ENCODE results near the gene MRPL57.
"Not testable (repeated sequence)": the region's sequence is repeated elsewhere in the genome, so short reads cannot be mapped to it uniquely, and the experiment has no call there.

MRPL57 gene
- 19.9 to 58.4 (median 39.0) reads per million in 9 experiments for total RNA-seq

DNA sequence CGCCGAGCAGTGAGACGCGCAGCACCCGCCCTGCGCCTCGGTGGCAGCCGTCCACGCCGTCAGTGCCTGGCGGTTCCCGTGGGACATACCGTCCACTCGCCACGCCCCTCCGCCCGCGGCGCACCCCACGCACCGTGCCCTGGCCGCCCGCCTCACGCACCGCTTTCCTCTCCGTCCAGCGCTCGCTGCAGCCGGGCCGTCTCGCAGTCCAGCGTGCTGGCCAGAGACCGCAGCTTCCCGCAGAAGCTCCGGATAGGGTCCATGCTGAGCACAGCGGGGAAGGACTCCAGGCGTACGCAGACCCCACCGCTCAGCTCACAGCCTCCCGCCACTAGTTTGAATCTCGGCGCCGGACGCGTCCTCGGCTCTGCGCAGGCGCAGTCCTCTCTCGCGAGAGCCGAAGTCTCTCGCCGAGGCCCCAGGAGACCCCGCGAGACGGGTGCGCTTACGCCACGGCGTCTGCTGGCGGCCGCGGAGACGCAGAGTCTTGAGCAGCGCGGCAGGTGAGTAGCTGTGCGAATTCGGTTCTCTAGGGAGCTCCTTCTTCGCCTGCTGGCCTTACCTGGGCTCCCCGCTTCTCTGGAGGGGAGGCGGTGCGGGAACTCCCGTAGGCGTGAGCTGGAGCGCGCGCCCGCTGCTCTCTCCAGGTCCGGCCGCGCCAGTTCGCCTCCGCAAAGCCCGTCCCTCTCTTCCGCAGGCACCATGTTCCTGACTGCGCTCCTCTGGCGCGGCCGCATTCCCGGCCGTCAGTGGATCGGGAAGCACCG is at the start of gene MRPL57, which contains the start of gene SKA3:
TSS of gene MRPL57 (plus strand) at position 444 of the 767 bp plus-strand sequence. CDS start at position 703, 259 bp downstream.
TSS of gene SKA3 (minus strand) at position 338 of the 767 bp plus-strand sequence. CDS start at position 263, 75 bp downstream.
- Mint-ChIP-seq H3K4me1 (ENCODE audit: low read depth in 2 of 2) (peaks cover 15 to 16% of the 10 kb centered on the region in 2 donors), H3K27ac (peak within 1 kb of the TSS; percentile 95 to 96), H3K9me3 (no peaks in the 10 kb centered on the region)

DNA sequence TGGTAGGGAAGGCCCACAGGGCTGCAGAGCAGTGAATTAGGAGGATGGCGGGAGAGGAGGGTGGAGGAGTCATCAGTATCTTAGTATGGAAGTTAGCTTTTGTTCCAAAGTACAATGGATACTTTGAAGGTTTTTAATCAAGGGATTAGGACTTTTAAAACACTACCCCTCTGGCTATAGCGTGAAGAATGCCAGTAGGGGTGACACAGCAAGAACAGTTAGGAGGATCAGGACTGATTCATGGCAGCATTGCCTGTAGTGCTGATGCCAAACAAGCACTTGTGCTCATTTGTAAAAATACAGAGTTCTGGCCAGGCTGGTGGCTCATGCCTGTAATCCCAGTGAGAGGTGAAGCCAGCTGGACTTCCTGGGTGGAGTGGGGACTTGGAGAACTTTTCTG is 46.3 kb upstream of the MRPL57 start:
- Mint-ChIP-seq H3K36me3 (ENCODE audit: insufficient read depth) (no peaks in the 10 kb centered on the region), H3K27ac (no peak overlapping the region), H3K4me3 (no peak overlapping the region), H3K27me3 (peaks cover 15 to 33% of the 10 kb centered on the region in 2 donors), H3K4me1 (ENCODE audit: low read depth in 2 of 2) (no peaks in the 10 kb centered on the region), H3K9me3 (no peaks in the 10 kb centered on the region)
- DNase-seq (no peak), ATAC-seq (replicated peaks) (no peak)

More for the DNA sequence above, at the start of gene MRPL57, which contains the start of gene SKA3:
- ATAC-seq (replicated peaks), result peak; percentile 95
- H3K4me3 Mint-ChIP-seq, result peak within 1 kb of the TSS; percentile 98 to 100
- no peaks in the 10 kb centered on the region for H3K27me3 Mint-ChIP-seq
- peak; percentile 93 to 95 (median 94) for DNase-seq
- H3K36me3 Mint-ChIP-seq (ENCODE audit: insufficient read depth), result peaks cover 29% of the 10 kb centered on the region

DNA sequence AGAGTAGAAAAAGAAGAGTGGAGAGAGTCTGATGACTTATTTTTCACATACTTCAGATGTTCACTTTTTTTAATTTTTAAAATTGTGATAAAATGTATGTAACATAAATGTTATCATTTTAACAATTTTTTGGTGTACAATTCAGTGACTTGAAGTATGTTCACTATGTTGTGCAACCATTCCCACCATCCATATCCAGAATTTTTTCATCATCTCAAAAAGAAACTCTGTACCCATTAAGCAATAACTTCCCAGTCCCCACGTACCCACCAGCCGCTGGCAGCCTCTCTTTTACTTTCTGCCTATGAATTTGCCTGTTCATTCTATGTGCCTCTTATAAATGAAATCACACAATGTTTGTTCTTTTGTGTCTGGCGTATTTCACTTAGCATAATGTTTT is 43.4 kb upstream of the MRPL57 start:
- Mint-ChIP-seq H3K4me3 (no peak overlapping the region), H3K27ac (no peak overlapping the region), H3K4me1 (ENCODE audit: low read depth in 2 of 2) (no peaks in the 10 kb centered on the region), H3K27me3 (peaks cover 20 to 47% of the 10 kb centered on the region in 2 donors), H3K9me3 (no peaks in the 10 kb centered on the region), H3K36me3 (ENCODE audit: insufficient read depth) (no peaks in the 10 kb centered on the region)
- DNase-seq (no peak), ATAC-seq (replicated peaks) (no peak)

DNA sequence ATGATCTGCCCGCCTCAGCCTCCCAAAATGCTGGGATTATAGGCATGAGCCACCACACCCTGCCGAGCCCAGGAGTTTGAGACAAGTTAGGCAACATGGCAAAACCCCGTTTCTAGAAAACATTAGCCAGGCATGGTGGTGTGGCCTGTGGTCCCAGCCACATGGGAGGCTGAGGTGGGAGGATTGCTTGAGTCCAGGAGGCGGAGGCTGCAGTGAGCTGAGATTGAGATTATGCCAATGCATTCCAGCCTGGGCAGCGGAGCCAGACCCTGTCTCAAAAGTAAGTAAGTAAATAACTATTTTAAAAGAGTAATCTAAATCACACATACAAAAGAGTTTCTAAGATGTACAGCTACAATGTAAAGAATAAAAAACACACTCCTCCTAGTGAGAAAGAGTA is 42.0 kb upstream of the MRPL57 start:
- Mint-ChIP-seq H3K36me3 (ENCODE audit: insufficient read depth) (no peaks in the 10 kb centered on the region), H3K4me3 (no peak overlapping the region), H3K4me1 (ENCODE audit: low read depth in 2 of 2) (peaks cover 0 to 4% of the 10 kb centered on the region in 2 donors), H3K9me3 (no peaks in the 10 kb centered on the region), H3K27me3 (peaks cover 20 to 52% of the 10 kb centered on the region in 2 donors), H3K27ac (no peak overlapping the region)
- DNase-seq (no peak), ATAC-seq (replicated peaks) (no peak)

DNA sequence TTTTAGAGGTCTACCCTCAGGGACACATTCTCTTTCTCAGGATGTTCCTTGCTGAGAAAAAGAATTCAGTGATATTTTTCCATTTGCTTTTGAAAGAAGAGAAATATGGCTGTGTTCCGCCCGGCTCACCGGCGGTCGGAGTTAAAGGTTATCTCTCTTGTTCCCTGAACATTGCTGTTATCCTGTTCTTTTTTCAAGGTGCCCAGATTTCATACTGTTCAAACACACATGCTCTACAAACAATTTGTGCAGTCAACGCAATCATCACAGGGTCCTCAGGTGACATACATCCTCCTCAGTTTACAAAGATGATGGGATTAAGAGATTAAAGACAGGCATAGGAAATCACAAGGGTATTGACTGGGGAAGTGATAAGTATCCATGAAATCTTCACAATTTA is 40.6 kb upstream of the MRPL57 start:
- H3K27me3 Mint-ChIP-seq, result peaks cover 13 to 39% of the 10 kb centered on the region in 2 donors
- H3K27ac Mint-ChIP-seq; H3K36me3 Mint-ChIP-seq (ENCODE audit: insufficient read depth); DNase-seq; ATAC-seq (replicated peaks); H3K4me3 Mint-ChIP-seq; H3K9me3 Mint-ChIP-seq: not testable (repeated sequence)
- H3K4me1 Mint-ChIP-seq (ENCODE audit: low read depth in 2 of 2), result peaks cover 6 to 13% of the 10 kb centered on the region in 2 donors

DNA sequence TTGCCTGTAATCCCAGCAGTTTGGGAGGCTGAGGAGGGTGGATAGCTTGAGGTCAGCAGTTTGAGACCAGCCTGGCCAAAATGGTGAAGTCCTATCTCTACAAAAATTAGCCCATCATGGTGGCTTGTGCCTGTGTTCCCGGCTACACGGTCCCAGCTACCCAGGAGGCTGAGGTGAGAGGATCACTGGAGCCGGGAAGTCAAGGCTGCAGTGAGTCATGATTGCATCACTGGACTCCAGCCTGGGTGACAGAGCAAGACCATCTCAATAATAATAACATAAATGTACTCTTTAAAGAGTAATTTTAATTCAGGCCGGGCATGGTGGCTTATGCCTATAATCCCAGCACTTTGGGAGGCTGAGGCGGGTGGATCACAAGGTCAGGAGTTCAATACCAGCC is 38.8 kb upstream of the MRPL57 start:
- Mint-ChIP-seq H3K27me3 (peaks cover 13 to 35% of the 10 kb centered on the region in 2 donors), H3K4me3 (no peak overlapping the region)

DNA sequence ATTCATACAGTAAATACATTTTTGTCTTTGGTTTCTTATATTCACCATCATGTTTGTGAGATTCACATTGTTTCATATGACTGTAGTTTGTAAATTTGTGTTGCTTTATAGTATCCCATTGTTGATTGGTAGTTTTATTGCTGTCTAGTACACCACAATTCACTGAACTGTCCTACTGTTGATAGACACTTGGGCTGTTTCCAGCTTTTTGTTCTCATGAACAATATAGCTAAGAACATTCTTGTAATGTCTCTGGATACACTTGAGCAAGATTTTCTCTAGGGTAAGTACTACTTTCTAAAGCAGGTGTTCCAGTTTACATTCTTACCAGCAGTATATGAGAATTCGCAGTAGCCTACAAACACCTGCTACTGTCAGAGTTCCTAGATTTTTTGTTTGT is 37.9 kb upstream of the MRPL57 start:
- Mint-ChIP-seq H3K4me1 (ENCODE audit: low read depth in 2 of 2) (peaks cover 14 to 25% of the 10 kb centered on the region in 2 donors), H3K36me3 (ENCODE audit: insufficient read depth) (peaks cover 24% of the 10 kb centered on the region), H3K27ac (peak overlapping the region in 1 of 2 donors; percentile 62), H3K4me3 (peak overlapping the region; percentile 48 to 87), H3K9me3 (no peaks in the 10 kb centered on the region), H3K27me3 (peaks cover 8 to 27% of the 10 kb centered on the region in 2 donors)
- ATAC-seq (replicated peaks) (no peak), DNase-seq (no peak)

More for the DNA sequence above, 38.8 kb upstream of the MRPL57 start:
- Mint-ChIP-seq H3K4me1 (ENCODE audit: low read depth in 2 of 2) (peaks cover 11 to 18% of the 10 kb centered on the region in 2 donors), H3K9me3 (no peaks in the 10 kb centered on the region), H3K27ac (no peak overlapping the region), H3K36me3 (ENCODE audit: insufficient read depth) (peaks cover 15% of the 10 kb centered on the region)
- ATAC-seq (replicated peaks), result no peak
- no peak for DNase-seq

DNA sequence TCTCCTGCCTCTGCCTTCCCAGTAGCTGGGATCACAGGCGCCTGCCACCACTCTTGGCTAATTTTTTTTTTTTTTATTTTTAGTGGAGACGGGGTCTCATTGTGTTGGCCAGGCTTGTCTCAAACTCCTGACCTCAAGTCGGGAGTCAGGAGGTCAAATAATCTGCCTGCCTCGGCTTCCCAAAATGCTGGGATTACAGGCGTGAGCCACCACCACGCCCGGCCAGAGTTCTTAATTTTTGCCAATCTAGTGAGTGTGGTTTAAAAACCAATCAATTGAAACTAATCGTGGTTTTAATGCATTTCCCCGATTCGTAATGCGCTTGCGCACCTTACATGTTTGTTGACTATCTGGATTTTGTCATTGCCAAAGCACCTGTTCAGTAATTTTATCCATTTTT is 37.1 kb upstream of the MRPL57 start:
- peaks cover 5 to 24% of the 10 kb centered on the region in 2 donors for H3K27me3 Mint-ChIP-seq
- H3K9me3 Mint-ChIP-seq, result no peaks in the 10 kb centered on the region
- peak overlapping the region; percentile 93 to 98 for H3K27ac Mint-ChIP-seq
- ATAC-seq (replicated peaks) (no peak), DNase-seq (no peak)
- peaks cover 17 to 29% of the 10 kb centered on the region in 2 donors for H3K4me1 Mint-ChIP-seq (ENCODE audit: low read depth in 2 of 2)
- H3K36me3 Mint-ChIP-seq (ENCODE audit: insufficient read depth), result peaks cover 32% of the 10 kb centered on the region
- H3K4me3 Mint-ChIP-seq, result peak overlapping the region; percentile 87 to 92

DNA sequence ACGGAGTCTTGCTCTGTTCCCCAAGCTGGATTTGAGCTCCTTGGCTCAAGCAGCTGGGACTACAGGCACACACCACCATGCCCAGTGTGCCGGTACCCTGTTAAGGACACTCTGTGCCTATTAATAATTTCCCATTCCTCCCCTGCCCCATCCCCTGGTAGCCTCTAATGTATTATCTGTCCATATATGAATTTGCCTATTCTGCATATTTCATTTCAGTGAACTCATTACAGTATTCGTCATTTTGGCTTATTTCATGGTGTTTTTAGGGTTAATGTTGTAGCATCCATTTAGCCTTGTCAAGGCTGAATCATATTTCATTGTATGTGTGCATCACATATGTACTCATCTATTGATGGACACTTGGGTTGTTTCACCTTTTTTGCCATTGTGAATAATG is 33.7 kb upstream of the MRPL57 start:
- ATAC-seq (replicated peaks), result no peak
- H3K27me3 Mint-ChIP-seq, result peaks cover 0 to 9% of the 10 kb centered on the region in 2 donors
- H3K4me3 Mint-ChIP-seq, result peak overlapping the region; percentile 62 to 75
- peak overlapping the region in 1 of 2 donors; percentile 62 for H3K27ac Mint-ChIP-seq
- H3K4me1 Mint-ChIP-seq (ENCODE audit: low read depth in 2 of 2), result peaks cover 17 to 40% of the 10 kb centered on the region in 2 donors
- peaks cover 66% of the 10 kb centered on the region for H3K36me3 Mint-ChIP-seq (ENCODE audit: insufficient read depth)
- no peaks in the 10 kb centered on the region for H3K9me3 Mint-ChIP-seq
- DNase-seq, result no peak

DNA sequence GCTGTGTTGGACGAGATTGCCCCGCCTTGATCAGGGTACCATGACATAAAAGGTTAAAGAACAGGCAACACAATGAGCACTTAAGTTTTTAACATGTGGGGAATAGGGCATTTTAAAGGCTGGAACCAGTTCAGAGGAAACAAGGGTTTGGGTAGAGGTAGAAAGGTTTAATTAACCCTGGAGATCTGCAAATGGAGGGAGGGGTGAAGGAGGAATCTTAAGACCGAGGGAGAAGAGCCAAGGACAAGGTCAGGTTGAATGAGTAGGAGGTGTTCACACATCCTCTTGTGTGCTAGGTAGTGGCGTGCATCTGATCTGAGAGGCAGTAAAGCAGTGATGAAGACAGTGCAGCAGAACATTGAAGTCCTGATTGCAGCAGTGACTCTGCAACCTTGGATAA is 28.6 kb upstream of the MRPL57 start:
- no peak overlapping the region for H3K4me3 Mint-ChIP-seq
- ATAC-seq (replicated peaks) (peak; percentile 19), DNase-seq (no peak)
- peaks cover 62% of the 10 kb centered on the region for H3K36me3 Mint-ChIP-seq (ENCODE audit: insufficient read depth)
- peak overlapping the region in 1 of 2 donors; percentile 6 for H3K27ac Mint-ChIP-seq
- H3K27me3 Mint-ChIP-seq, result no peaks in the 10 kb centered on the region
- no peaks in the 10 kb centered on the region for H3K9me3 Mint-ChIP-seq
- peaks cover 5 to 21% of the 10 kb centered on the region in 2 donors for H3K4me1 Mint-ChIP-seq (ENCODE audit: low read depth in 2 of 2)

DNA sequence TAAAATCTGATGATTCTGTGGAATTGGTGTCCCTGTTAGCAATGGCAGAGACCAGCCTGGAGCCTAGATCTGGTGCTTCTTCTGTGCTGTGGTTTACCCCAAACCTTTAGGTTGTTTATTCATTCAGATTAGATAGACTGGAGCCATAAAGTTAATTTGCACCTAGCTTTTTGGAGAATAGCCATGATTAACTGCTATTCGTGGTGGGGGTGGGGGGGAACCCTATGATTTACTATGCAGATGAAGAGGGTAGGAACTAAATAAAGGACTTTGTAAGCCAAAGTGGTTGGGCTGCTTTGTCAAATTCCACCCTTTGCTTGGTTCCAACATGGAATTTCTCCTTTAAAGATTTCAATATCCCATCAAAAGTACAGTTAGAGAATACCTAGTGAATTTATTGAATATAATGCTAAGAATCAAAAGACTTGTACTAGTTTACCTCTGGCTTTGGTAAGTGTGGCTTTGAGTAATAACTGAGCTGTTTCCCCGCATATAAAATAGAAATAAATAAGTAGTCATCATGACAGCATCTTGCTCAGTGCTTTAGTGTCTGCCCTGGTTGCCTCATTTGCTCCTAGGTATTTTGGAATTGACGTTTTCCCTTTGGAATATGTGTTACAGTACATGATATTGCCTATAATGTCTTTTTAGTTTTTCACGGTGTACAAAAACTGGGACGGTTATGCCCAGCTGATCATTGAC is 27.8 kb upstream of the MRPL57 start:
- Mint-ChIP-seq H3K4me1 (ENCODE audit: low read depth in 2 of 2) (peaks cover 2 to 14% of the 10 kb centered on the region in 2 donors), H3K27me3 (no peaks in the 10 kb centered on the region), H3K36me3 (ENCODE audit: insufficient read depth) (peaks cover 54% of the 10 kb centered on the region), H3K27ac (peak overlapping the region in 1 of 2 donors; percentile 6), H3K4me3 (no peak overlapping the region), H3K9me3 (no peaks in the 10 kb centered on the region)
- ATAC-seq (replicated peaks) (no peak), DNase-seq (no peak)

DNA sequence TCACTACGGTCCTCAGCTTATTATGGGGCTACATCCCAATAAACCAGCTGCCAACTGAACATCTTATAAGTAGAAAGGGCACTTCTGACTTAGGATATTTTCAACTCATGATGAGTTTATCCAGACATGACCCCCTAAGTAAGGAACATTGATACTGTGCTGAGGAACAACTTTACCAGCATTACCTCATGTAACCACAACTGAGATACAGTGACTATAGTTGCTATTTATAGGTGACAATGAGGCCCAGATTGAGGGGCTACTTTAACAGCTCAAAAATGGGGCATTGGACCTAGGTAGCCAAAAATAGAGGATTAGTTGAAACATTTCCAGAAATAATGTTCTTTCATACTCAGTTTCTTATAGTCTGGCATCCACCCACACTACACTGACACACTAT is 26.9 kb upstream of the MRPL57 start:
- H3K27me3 Mint-ChIP-seq, result no peaks in the 10 kb centered on the region
- peaks cover 0 to 9% of the 10 kb centered on the region in 2 donors for H3K4me1 Mint-ChIP-seq (ENCODE audit: low read depth in 2 of 2)
- H3K36me3 Mint-ChIP-seq (ENCODE audit: insufficient read depth), result peaks cover 45% of the 10 kb centered on the region
- H3K9me3 Mint-ChIP-seq, result no peaks in the 10 kb centered on the region
- DNase-seq (no peak), ATAC-seq (replicated peaks) (no peak)
- H3K4me3 Mint-ChIP-seq, result no peak overlapping the region
- no peak overlapping the region for H3K27ac Mint-ChIP-seq

DNA sequence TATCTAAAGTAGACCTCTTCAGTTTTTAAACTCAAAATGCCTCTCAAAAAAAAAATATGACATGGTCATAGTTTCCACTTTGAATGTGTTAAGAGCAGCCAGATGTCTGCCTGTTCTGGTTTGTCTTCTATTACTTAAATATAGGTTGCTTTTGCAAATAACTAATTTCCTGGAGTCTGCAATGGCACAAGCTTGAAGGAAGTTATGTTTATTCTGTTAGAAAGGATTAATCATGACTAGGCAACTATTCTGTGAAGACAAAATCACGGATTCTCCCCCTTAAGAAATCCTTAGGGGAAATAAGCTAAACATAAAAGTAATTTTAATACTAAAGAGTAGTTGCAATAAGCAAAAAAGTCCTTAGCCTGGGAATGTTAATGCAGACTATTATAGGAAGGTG is 26.4 kb upstream of the MRPL57 start:
- DNase-seq (no peak), ATAC-seq (replicated peaks) (no peak)
- no peak overlapping the region for H3K27ac Mint-ChIP-seq
- peaks cover 41% of the 10 kb centered on the region for H3K36me3 Mint-ChIP-seq (ENCODE audit: insufficient read depth)
- no peaks in the 10 kb centered on the region for H3K27me3 Mint-ChIP-seq
- peaks cover 0 to 5% of the 10 kb centered on the region in 2 donors for H3K4me1 Mint-ChIP-seq (ENCODE audit: low read depth in 2 of 2)
- H3K4me3 Mint-ChIP-seq, result no peak overlapping the region
- H3K9me3 Mint-ChIP-seq, result no peaks in the 10 kb centered on the region
